Breast epithelium (tissue), 4 donors: Measurements from ENCODE around the gene AAGAB. TPM values are rescaled to one million over a fixed set of nuclear protein-coding genes. Genes with fewer than 3 reads are reported as not detected.

Experiments
- DNase-seq, 2 donors: peaks; one replicate each; pipeline ENCODE4 v3.0.0-alpha.2; 2019; ENCODE audit warnings: low spot score in 2 of 2
- H3K27ac ChIP-seq, 2 donors: fragments of 200-600 bp; sonication (generic) in 1 of 2; one replicate each; pipeline ENCODE4 v1.5.1; 2016 to 2019; ENCODE audit warnings: mild to moderate bottlenecking in 1 of 2
- H3K27me3 ChIP-seq, 2 donors: fragments of 200-600 bp; sonication (generic) in 1 of 2; one replicate each; pipeline versions ENCODE4 v1.5.1 to v1.6.0; 2017 to 2019; ENCODE audit warnings: control low read depth in 1 of 2, mild to moderate bottlenecking in 1 of 2
- H3K36me3 ChIP-seq: fragments of 200-600 bp; one replicate; pipeline ENCODE4 v1.5.1; 2019
- H3K4me1 ChIP-seq, 2 donors: fragments of 200-600 bp; sonication (generic); one replicate each; pipeline ENCODE4 v1.5.1; 2016 to 2019; ENCODE audit warnings: control low read depth in 1 of 2
- H3K4me3 ChIP-seq, 3 donors: fragments of 200-600 bp; sonication (generic); 1 replicate in 2 of 3; 2 replicates in 1 of 3; pipeline ENCODE4 v1.5.1; 2016 to 2019; ENCODE audit warnings: mild to moderate bottlenecking in 3 of 3, moderate library complexity in 2 of 3
- H3K9me3 ChIP-seq, 2 donors: fragments of 200-600 bp; sonication (generic) in 1 of 2; one replicate each; pipeline ENCODE4 v1.5.1; 2016 to 2019; ENCODE audit warnings: control low read depth in 1 of 2
- POLR2A ChIP-seq: fragments of 450-650 bp; IDR thresholded peaks from one replicate; pipeline ENCODE4 v1.6.1; 2016; ENCODE audit warnings: antibody characterized with exemption, mild to moderate bottlenecking, moderate library complexity
- POLR2AphosphoS5 ChIP-seq, 3 donors: sonication (generic); formaldehyde crosslinking; IDR thresholded peaks; one replicate each; pipeline ENCODE4 v1.6.1; 2017; ENCODE audit warnings: antibody characterized with exemption in 3 of 3
- intact Hi-C: fragments of 100-400 bp; cut with DNase I; formaldehyde crosslinking; loops from one replicate; pipeline ENCODE4 v1.15.1; 2023; ENCODE audit warnings: low total_unique reads
- total RNA-seq, 3 donors: library from RNA; depleted of rRNA; stranded (reverse); fragments of >200 nt; gene quantifications; one replicate each; pipeline ENCODE4 v1.1.0, GENCODE V29; 2016
- TF ChIP-seq, protein P1 (sequence below), 3 donors: fragments of 450-650 bp; IDR thresholded peaks; one replicate each; pipeline ENCODE4 v1.5.1; 2016 to 2017; ENCODE audit warnings: antibody characterized with exemption in 3 of 3, mild to moderate bottlenecking in 3 of 3, moderate library complexity in 3 of 3

The AAGAB gene
- total RNA-seq, 3 donors from 2014 or later = 23.2 to 49.8 (median 46.5) TPM

DNA sequence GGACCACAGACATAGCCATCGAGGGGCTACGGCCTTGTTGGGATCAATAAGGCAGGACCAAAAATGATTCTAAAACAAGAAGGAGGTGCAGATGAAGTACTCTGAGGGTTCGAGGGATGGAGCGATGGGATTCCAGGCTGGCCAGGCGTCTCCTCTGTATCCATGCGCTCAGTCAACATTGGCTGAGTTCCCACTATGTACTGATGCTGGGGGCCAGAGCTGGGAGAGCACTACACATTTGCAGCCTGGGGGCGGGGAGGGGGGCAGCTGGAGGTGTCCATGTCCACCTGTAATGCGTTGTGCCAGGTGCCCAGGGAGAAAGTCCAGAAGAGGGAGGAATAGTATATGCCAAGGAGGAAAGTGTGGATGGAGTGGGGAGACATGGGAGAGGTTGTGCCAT is 81.5 kb downstream of the AAGAB start:
- H3K27me3 ChIP-seq = no peaks in the 10 kb centered on the region
- no peak overlapping the region for H3K27ac ChIP-seq
- H3K4me1 ChIP-seq = peaks cover 5 to 12% of the 10 kb centered on the region in 2 donors
- intact Hi-C loops = no loop called here
- DNase-seq = no peak
- H3K9me3 ChIP-seq = no peaks in the 10 kb centered on the region
- no peak overlapping the region for H3K4me3 ChIP-seq
- H3K36me3 ChIP-seq = no peaks in the 10 kb centered on the region
- TF ChIP-seq POLR2A (no peak), POLR2AphosphoS5 (IDR thresholded peaks at IDR 0.05) (no peak)
- TF ChIP-seq, protein P1, sequence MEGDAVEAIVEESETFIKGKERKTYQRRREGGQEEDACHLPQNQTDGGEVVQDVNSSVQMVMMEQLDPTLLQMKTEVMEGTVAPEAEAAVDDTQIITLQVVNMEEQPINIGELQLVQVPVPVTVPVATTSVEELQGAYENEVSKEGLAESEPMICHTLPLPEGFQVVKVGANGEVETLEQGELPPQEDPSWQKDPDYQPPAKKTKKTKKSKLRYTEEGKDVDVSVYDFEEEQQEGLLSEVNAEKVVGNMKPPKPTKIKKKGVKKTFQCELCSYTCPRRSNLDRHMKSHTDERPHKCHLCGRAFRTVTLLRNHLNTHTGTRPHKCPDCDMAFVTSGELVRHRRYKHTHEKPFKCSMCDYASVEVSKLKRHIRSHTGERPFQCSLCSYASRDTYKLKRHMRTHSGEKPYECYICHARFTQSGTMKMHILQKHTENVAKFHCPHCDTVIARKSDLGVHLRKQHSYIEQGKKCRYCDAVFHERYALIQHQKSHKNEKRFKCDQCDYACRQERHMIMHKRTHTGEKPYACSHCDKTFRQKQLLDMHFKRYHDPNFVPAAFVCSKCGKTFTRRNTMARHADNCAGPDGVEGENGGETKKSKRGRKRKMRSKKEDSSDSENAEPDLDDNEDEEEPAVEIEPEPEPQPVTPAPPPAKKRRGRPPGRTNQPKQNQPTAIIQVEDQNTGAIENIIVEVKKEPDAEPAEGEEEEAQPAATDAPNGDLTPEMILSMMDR (IDR thresholded peaks at IDR 0.05) = no peak

DNA sequence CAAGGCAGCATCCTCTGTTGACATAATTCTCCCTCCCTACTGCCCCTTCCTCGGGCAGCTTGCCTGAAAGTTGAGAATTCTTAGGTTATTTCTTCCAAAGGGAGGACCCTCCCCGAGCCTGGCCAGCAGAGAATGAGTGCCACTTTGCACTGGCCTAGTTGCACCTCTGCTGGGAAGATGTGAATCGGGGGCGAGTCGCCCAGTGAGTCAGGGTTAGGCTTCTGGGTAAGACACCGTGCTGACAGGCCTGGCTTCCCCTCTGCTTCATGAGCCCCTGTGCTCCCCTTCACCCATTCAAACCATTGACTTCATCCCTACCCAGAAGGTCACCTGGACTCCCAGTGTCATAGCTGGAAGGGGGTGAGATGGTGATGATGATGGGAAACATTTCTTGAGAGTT is 82.3 kb downstream of the AAGAB start:
- TF ChIP-seq, protein P1 (IDR thresholded peaks at IDR 0.05) = no peak
- TF ChIP-seq POLR2AphosphoS5 (IDR thresholded peaks at IDR 0.05) (no peak), POLR2A (no peak)
- H3K4me1 ChIP-seq = peaks cover 5 to 12% of the 10 kb centered on the region in 2 donors
- H3K36me3 ChIP-seq = no peaks in the 10 kb centered on the region
- no peaks in the 10 kb centered on the region for H3K27me3 ChIP-seq
- H3K9me3 ChIP-seq = no peaks in the 10 kb centered on the region
- peak overlapping the region in 1 of 2 donors; percentile 28 for H3K27ac ChIP-seq
- H3K4me3 ChIP-seq = no peak overlapping the region
- no peak for DNase-seq
- intact Hi-C loops = no loop called here

DNA sequence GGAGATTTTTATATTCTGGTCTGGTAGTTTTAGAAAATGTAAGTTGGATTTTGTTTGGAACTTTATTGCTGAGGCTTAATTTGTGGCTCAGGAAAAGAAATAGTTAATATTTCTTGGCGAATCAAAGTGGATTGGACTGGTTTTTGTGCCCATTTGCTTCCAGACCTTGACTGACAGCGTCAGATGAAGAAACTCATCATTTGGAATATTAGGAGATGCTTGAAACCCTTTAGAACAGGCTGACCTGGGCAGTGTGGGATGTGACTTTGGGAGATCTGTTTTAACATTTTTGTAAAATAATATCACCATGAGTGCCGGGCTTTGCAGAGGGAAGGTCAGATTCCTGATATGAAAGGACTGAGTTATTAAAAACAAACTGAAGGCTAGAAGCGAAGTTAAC is 83.0 kb downstream of the AAGAB start:
- Histone ChIP-seq H3K4me1 (peaks cover 5 to 12% of the 10 kb centered on the region in 2 donors), H3K27me3 (no peaks in the 10 kb centered on the region), H3K27ac (no peak overlapping the region), H3K36me3 (no peaks in the 10 kb centered on the region), H3K4me3 (no peak overlapping the region), H3K9me3 (no peaks in the 10 kb centered on the region)
- intact Hi-C loops = no loop called here
- TF ChIP-seq, protein P1 (IDR thresholded peaks at IDR 0.05) = no peak
- DNase-seq = no peak

DNA sequence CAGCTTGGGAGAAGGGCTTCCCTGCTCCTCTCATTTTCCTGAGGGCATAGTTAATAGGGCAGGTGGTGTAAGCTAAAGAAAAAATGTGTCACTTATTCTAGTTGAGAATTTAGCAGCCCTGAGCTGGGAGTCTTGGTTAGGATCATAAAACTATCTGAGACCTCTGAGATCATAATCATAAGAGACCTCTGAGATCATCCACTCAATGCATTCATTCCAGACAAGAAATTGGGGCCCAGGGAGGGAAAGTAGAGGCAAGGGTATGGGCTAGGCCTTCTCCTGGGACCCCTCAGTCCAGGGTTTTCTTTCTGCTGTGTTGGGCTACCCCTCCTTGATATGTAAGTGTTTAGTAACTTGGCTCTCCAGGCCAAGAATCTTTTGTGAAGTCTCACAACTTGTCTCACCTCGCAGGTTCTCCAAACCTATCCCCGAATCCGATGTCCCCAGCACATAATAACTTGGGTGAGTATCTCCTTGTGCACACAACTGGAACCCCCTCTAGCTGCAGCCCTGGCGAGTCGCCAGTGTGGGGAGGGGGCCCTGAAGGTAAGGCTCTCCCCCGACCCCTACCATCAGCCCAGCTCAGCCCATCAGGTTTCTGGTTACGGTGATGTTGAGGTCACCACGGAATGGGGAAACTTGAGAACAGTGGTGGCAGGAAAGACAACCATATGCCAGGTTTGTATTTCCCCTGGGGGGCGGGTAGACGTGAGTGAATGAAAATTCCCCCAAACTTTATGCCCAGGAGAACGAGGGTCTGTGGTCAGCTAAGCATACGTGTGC is 84.1 kb downstream of the AAGAB start:
- H3K4me1 ChIP-seq = peaks cover 3% of the 10 kb centered on the region in 2 donors
- H3K4me3 ChIP-seq = no peak overlapping the region
- no peak for DNase-seq
- no peaks in the 10 kb centered on the region for H3K9me3 ChIP-seq
- H3K36me3 ChIP-seq = no peaks in the 10 kb centered on the region
- no peak overlapping the region for H3K27ac ChIP-seq
- intact Hi-C loops = no loop called here
- no peaks in the 10 kb centered on the region for H3K27me3 ChIP-seq
- no peak for TF ChIP-seq POLR2A
- TF ChIP-seq, protein P1 (IDR thresholded peaks at IDR 0.05) = no peak
- no peak for TF ChIP-seq POLR2AphosphoS5 (IDR thresholded peaks at IDR 0.05)

DNA sequence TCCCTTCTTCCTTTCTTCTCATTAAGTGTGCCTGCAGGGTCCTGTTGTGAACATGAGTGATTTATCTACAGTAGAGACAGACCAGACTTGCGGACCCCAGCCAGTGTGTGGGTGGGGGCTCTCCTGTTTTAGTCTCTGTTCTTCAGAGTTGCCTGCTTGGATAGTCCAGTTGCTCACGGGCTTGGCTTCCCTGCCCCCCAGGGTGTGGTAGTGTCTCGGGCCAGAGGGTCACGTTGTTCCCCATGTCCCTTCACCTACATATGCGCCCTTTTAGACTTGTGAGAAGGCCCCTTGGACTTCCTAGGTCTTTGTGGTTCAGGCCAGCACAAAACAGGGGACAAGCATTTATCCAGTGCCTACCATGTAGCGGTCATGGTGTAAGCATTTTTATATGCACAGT is 85.8 kb downstream of the AAGAB start:
- intact Hi-C loops = no loop called here
- no peak for DNase-seq
- H3K27me3 ChIP-seq = no peaks in the 10 kb centered on the region
- no peak overlapping the region for H3K4me3 ChIP-seq
- no peaks in the 10 kb centered on the region for H3K9me3 ChIP-seq
- TF ChIP-seq, protein P1 (IDR thresholded peaks at IDR 0.05) = no peak
- H3K4me1 ChIP-seq = no peaks in the 10 kb centered on the region
- no peaks in the 10 kb centered on the region for H3K36me3 ChIP-seq
- peak overlapping the region in 1 of 2 donors; percentile 28 for H3K27ac ChIP-seq
